GM12878 (cell line): ENCODE results near the gene CHTOP.

Source experiments
- FOXM1 ChIP-seq: IDR thresholded peaks from 2 replicates; pipeline ENCODE4 v1.6.1; 2012; ENCODE audit warnings: low read depth, mild to moderate bottlenecking, inconsistent platforms, low read length, moderate library complexity
- POLR2A ChIP-seq: IDR thresholded peaks from 2 replicates; pipeline ENCODE4 v1.6.1; 2011; ENCODE audit warnings: low read depth, mild to moderate bottlenecking, low read length

GRCh38 chr1:153646672-153647345, 12.9 kb downstream of the CHTOP start:
- TF ChIP-seq FOXM1 = no peak
- TF ChIP-seq POLR2A = no peak
